K562 (cell line): ENCODE measurements around the gene PEDS1.
"Not testable (repeated sequence)": the region's sequence is repeated elsewhere in the genome, so short reads cannot be mapped to it uniquely, and the experiment has no call there.

Experiments used
- CTCF ChIP-seq, 3 experiments: IDR thresholded peaks in 2 of 3; conservative IDR thresholded peaks in 1 of 3; 2 replicates each; pipeline ENCODE4 v1.5.1; 2011 to 2012; ENCODE audit warnings: low read length in 3 of 3, mild to moderate bottlenecking in 3 of 3, control low read depth in 2 of 3, improper control_type of control experiment in 1 of 3, inconsistent platforms in 1 of 3, low read depth in 1 of 3, mixed read lengths in 1 of 3, moderate library complexity in 1 of 3; ENCODE audit not compliant: insufficient read depth in 2 of 3
- E2F3 ChIP-seq: fragments of 250-450 bp; sonication (Bioruptor Pico); IDR thresholded peaks from 2 replicates; pipeline ENCODE4 v1.4.0; 2020; ENCODE audit warnings: mild to moderate bottlenecking
- MYC ChIP-seq, 2 experiments: fragments of 250-450 bp in 1 of 2; sonication (Bioruptor Pico) in 1 of 2; IDR thresholded peaks; 2 replicates each; pipeline versions ENCODE4 v1.5.1 to v1.6.1; 2012 to 2021; ENCODE audit warnings: low read depth in 2 of 2, borderline replicate concordance in 1 of 2, improper control_type of control experiment in 1 of 2, low read length in 1 of 2, mild to moderate bottlenecking in 1 of 2, moderate library complexity in 1 of 2
- SP1 ChIP-seq: sonication (generic); formaldehyde crosslinking; IDR thresholded peaks from 2 replicates; pipeline ENCODE4 v1.8.1; 2022; ENCODE audit warnings: mild to moderate bottlenecking, missing genetic modification reagents
- TGIF2 ChIP-seq: sonication (generic); formaldehyde crosslinking; IDR thresholded peaks from 2 replicates; pipeline ENCODE4 v1.8.1; 2022; ENCODE audit warnings: mild to moderate bottlenecking, missing genetic modification reagents, moderate library complexity
- TF ChIP-seq, protein P1 (sequence below): sonication (generic); formaldehyde crosslinking; IDR thresholded peaks from 2 replicates; pipeline ENCODE4 v1.8.1; 2023; ENCODE audit warnings: mild to moderate bottlenecking, missing genetic modification reagents
- TF ChIP-seq, protein P2 (sequence below): sonication (generic); formaldehyde crosslinking; IDR thresholded peaks from 2 replicates; pipeline ENCODE4 v1.8.0; 2023; ENCODE audit warnings: missing genetic modification reagents, mild to moderate bottlenecking, borderline replicate concordance
- TF ChIP-seq, protein P3 (sequence below): fragments of 250-450 bp; sonication (Bioruptor Pico); IDR thresholded peaks from 2 replicates; pipeline ENCODE4 v1.9.0; 2021; ENCODE audit warnings: mild to moderate bottlenecking, inconsistent platforms

DNA sequence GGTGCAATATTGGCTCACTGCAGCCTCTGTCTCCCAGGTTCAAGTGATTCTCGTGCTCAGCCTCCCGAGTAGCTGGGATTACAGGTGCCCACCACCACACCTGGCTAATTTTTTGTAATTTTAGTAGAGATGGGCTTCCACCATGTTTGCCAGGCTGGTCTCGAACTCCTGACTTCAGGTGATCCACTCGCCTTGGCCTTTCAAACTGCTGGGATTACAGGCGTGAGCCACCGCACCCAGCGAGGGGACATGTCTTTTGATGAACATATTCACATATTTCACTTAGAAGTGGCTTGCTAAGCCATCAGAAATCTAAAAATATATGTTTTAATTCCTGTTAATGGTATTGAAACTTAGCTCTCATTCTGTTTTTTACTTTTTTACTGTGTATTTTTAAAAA lies 48.2 kb upstream of the PEDS1 start:
- TF ChIP-seq TGIF2; CTCF (IDR thresholded peaks at IDR 0.05 in 2 of 3, conservative IDR thresholded peaks at IDR 0.05 in 1 of 3; ENCODE audit: insufficient read depth in 2 of 3, low read depth in 1 of 3, low read length in 3 of 3); SP1; E2F3 (CRISPR knock-in tag); MYC (IDR thresholded peaks at IDR 0.05; ENCODE audit: low read depth, low read length); MYC (CRISPR knock-in tag; IDR thresholded peaks at IDR 0.05; ENCODE audit: borderline replicate concordance, low read depth): not testable (repeated sequence)
- TF ChIP-seq, protein P1, sequence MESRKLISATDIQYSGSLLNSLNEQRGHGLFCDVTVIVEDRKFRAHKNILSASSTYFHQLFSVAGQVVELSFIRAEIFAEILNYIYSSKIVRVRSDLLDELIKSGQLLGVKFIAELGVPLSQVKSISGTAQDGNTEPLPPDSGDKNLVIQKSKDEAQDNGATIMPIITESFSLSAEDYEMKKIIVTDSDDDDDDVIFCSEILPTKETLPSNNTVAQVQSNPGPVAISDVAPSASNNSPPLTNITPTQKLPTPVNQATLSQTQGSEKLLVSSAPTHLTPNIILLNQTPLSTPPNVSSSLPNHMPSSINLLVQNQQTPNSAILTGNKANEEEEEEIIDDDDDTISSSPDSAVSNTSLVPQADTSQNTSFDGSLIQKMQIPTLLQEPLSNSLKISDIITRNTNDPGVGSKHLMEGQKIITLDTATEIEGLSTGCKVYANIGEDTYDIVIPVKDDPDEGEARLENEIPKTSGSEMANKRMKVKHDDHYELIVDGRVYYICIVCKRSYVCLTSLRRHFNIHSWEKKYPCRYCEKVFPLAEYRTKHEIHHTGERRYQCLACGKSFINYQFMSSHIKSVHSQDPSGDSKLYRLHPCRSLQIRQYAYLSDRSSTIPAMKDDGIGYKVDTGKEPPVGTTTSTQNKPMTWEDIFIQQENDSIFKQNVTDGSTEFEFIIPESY = not testable (repeated sequence)
- TF ChIP-seq, protein P2, sequence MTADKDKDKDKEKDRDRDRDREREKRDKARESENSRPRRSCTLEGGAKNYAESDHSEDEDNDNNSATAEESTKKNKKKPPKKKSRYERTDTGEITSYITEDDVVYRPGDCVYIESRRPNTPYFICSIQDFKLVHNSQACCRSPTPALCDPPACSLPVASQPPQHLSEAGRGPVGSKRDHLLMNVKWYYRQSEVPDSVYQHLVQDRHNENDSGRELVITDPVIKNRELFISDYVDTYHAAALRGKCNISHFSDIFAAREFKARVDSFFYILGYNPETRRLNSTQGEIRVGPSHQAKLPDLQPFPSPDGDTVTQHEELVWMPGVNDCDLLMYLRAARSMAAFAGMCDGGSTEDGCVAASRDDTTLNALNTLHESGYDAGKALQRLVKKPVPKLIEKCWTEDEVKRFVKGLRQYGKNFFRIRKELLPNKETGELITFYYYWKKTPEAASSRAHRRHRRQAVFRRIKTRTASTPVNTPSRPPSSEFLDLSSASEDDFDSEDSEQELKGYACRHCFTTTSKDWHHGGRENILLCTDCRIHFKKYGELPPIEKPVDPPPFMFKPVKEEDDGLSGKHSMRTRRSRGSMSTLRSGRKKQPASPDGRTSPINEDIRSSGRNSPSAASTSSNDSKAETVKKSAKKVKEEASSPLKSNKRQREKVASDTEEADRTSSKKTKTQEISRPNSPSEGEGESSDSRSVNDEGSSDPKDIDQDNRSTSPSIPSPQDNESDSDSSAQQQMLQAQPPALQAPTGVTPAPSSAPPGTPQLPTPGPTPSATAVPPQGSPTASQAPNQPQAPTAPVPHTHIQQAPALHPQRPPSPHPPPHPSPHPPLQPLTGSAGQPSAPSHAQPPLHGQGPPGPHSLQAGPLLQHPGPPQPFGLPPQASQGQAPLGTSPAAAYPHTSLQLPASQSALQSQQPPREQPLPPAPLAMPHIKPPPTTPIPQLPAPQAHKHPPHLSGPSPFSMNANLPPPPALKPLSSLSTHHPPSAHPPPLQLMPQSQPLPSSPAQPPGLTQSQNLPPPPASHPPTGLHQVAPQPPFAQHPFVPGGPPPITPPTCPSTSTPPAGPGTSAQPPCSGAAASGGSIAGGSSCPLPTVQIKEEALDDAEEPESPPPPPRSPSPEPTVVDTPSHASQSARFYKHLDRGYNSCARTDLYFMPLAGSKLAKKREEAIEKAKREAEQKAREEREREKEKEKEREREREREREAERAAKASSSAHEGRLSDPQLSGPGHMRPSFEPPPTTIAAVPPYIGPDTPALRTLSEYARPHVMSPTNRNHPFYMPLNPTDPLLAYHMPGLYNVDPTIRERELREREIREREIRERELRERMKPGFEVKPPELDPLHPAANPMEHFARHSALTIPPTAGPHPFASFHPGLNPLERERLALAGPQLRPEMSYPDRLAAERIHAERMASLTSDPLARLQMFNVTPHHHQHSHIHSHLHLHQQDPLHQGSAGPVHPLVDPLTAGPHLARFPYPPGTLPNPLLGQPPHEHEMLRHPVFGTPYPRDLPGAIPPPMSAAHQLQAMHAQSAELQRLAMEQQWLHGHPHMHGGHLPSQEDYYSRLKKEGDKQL = not testable (repeated sequence)
- TF ChIP-seq, protein P3, sequence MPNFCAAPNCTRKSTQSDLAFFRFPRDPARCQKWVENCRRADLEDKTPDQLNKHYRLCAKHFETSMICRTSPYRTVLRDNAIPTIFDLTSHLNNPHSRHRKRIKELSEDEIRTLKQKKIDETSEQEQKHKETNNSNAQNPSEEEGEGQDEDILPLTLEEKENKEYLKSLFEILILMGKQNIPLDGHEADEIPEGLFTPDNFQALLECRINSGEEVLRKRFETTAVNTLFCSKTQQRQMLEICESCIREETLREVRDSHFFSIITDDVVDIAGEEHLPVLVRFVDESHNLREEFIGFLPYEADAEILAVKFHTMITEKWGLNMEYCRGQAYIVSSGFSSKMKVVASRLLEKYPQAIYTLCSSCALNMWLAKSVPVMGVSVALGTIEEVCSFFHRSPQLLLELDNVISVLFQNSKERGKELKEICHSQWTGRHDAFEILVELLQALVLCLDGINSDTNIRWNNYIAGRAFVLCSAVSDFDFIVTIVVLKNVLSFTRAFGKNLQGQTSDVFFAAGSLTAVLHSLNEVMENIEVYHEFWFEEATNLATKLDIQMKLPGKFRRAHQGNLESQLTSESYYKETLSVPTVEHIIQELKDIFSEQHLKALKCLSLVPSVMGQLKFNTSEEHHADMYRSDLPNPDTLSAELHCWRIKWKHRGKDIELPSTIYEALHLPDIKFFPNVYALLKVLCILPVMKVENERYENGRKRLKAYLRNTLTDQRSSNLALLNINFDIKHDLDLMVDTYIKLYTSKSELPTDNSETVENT = not testable (repeated sequence)
